ENCODE data around the gene ADK. TPM values are rescaled to one million over a fixed set of nuclear protein-coding genes. Genes with fewer than 3 reads are reported as not detected.
A peak's percentile ranks its signal among the peaks of the same experiment; 100 is the strongest.

Gene ADK
- total RNA-seq, 3 donors from 2014 or later = 27.2 to 50.8 (median 40.0) TPM

GRCh38 chr10:74109452-74109851, 41.6 kb upstream of the ADK start:
- Histone ChIP-seq H3K9me3 (no peaks in the 10 kb centered on the region), H3K4me3 (no peak overlapping the region), H3K4me1 (peaks cover 0 to 3% of the 10 kb centered on the region in 2 donors), H3K27me3 (no peaks in the 10 kb centered on the region), H3K36me3 (peaks cover under 1% of the 10 kb centered on the region), H3K27ac (no peak overlapping the region)
- intact Hi-C loops (cut with DNase I; ENCODE audit: low total_unique reads) = no loop called here
- TF ChIP-seq POLR2A (IDR thresholded peaks at IDR 0.05) (no peak), POLR2AphosphoS5 (IDR thresholded peaks at IDR 0.05) (no peak), CTCF (IDR thresholded peaks at IDR 0.05) (no peak)
- DNase-seq (ENCODE audit: low spot score in 2 of 2) = no peak

DNA sequence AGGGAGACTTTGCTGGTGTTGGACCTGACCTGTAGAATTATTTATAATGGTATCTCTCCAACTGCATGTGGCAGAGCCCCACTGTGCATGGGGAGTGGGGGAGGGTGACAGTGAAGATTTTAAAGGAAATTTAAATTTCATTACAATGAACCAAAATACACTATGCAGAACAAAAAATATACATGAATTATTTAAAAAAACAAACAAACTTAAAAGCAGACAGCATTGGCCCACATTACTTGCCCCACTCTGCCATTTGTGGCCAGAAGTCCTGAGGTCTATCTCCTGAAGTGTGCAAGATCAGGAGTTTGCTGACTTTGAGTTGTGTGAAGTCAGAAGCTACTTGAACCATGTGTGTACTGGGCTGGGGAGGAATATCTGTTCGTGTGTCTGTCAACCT, 40.9 kb upstream of the ADK start:
- Histone ChIP-seq H3K4me1 (peaks cover 0 to 3% of the 10 kb centered on the region in 2 donors), H3K9me3 (no peaks in the 10 kb centered on the region), H3K27ac (no peak overlapping the region), H3K27me3 (no peaks in the 10 kb centered on the region), H3K4me3 (no peak overlapping the region), H3K36me3 (no peaks in the 10 kb centered on the region)
- intact Hi-C loops (cut with DNase I; ENCODE audit: low total_unique reads) = no loop called here
- no peak for DNase-seq (ENCODE audit: low spot score in 2 of 2)
- TF ChIP-seq POLR2AphosphoS5 (IDR thresholded peaks at IDR 0.05) (no peak), CTCF (IDR thresholded peaks at IDR 0.05) (no peak), POLR2A (IDR thresholded peaks at IDR 0.05) (no peak)

- no peak for TF ChIP-seq CTCF (IDR thresholded peaks at IDR 0.05)
- TF ChIP-seq POLR2A (IDR thresholded peaks at IDR 0.05) = no peak
- TF ChIP-seq POLR2AphosphoS5 (IDR thresholded peaks at IDR 0.05) = no peak
- H3K27ac ChIP-seq = no peak overlapping the region
- no peak for DNase-seq (ENCODE audit: low spot score in 2 of 2)
Measured at GRCh38 chr10:74111799-74112198, 39.2 kb upstream of the ADK start.

GRCh38 chr10:74113546-74113945, 37.5 kb upstream of the ADK start:
- Histone ChIP-seq H3K4me3 (no peak overlapping the region), H3K27me3 (no peaks in the 10 kb centered on the region), H3K4me1 (peaks cover 0 to 3% of the 10 kb centered on the region in 2 donors), H3K36me3 (no peaks in the 10 kb centered on the region), H3K9me3 (no peaks in the 10 kb centered on the region), H3K27ac (peak overlapping the region in 1 of 2 donors; percentile 65)
- intact Hi-C loops (cut with DNase I; ENCODE audit: low total_unique reads) = no loop called here
- no peak for DNase-seq (ENCODE audit: low spot score in 2 of 2)
- TF ChIP-seq POLR2A (IDR thresholded peaks at IDR 0.05) (no peak), CTCF (IDR thresholded peaks at IDR 0.05) (no peak), POLR2AphosphoS5 (IDR thresholded peaks at IDR 0.05) (no peak)

More at GRCh38 chr10:74111799-74112198, 39.2 kb upstream of the ADK start:
- Histone ChIP-seq H3K36me3 (no peaks in the 10 kb centered on the region), H3K4me3 (no peak overlapping the region), H3K9me3 (no peaks in the 10 kb centered on the region), H3K4me1 (peaks cover 0 to 3% of the 10 kb centered on the region in 2 donors), H3K27me3 (no peaks in the 10 kb centered on the region)
- intact Hi-C loops (cut with DNase I; ENCODE audit: low total_unique reads) = no loop called here

DNA sequence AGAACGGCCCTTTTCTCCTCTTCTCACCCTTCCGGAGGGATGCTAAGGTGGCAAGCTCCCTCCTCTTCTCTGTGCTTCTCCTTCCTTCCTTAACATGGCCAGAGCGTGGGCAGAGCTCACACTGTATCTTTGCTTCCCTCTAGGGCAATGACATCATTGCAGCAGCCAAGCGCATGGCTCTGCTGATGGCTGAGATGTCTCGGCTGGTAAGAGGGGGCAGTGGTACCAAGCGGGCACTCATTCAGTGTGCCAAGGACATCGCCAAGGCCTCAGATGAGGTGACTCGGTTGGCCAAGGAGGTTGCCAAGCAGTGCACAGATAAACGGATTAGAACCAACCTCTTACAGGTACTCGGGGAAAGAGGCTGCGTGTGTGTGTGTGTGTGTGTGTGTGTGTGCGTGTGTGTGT, 37.0 kb upstream of the ADK start:
- Histone ChIP-seq H3K27ac (peak overlapping the region; percentile 52 to 65), H3K4me3 (no peak overlapping the region), H3K36me3 (no peaks in the 10 kb centered on the region), H3K9me3 (no peaks in the 10 kb centered on the region), H3K4me1 (peaks cover 0 to 3% of the 10 kb centered on the region in 2 donors), H3K27me3 (no peaks in the 10 kb centered on the region)
- intact Hi-C loops (cut with DNase I; ENCODE audit: low total_unique reads) = no loop called here
- DNase-seq (ENCODE audit: low spot score in 2 of 2) = no peak
- TF ChIP-seq CTCF (IDR thresholded peaks at IDR 0.05) (no peak), POLR2A (IDR thresholded peaks at IDR 0.05) (no peak), POLR2AphosphoS5 (IDR thresholded peaks at IDR 0.05) (no peak)

All from breast epithelium (tissue), 4 donors.